OCI-LY3 (cell line): Measurements from ENCODE around the gene FRG2B.
"Not testable (repeated sequence)": the region's sequence is repeated elsewhere in the genome, so short reads cannot be mapped to it uniquely, and the experiment has no call there.

Experiments used
- CTCF ChIP-seq: fragments of 200-600, 300-600 bp; sonication (generic); IDR thresholded peaks from 2 replicates; pipeline ENCODE4 v1.5.1; 2014; ENCODE audit warnings: antibody characterized with exemption, low read length, low read depth
- EZH2phosphoT487 ChIP-seq: fragments of 200-600 bp; shearing (Covaris generic); IDR thresholded peaks from 2 replicates; pipeline ENCODE4 v1.6.1; 2018; ENCODE audit warnings: antibody characterized with exemption, mixed run types, low read depth

- not testable (repeated sequence) for TF ChIP-seq CTCF, EZH2phosphoT487
Measured at GRCh38 chr10:133599869-133600268, 26.7 kb downstream of the FRG2B start.
